Activated CD8-positive, alpha-beta memory T cell treated with anti-CD3 and anti-CD28 coated beads, Interleukin-2, amount 10 ng/mL, durations not matched to agents 7 days and 5 days (primary cell): Measurements from ENCODE around the gene DYRK2. TPM values are rescaled to one million over a fixed set of nuclear protein-coding genes. Genes with fewer than 3 reads are reported as not detected.
"Not testable (repeated sequence)": the region's sequence is repeated elsewhere in the genome, so short reads cannot be mapped to it uniquely, and the experiment has no call there.

Source experiments
- ATAC-seq: fragments of 150-1000 bp; cut with Tn5 transposase; one replicate; pipeline ENCODE4 v1.10.0; 2021; ENCODE audit warnings: moderate library complexity
- CTCF ChIA-PET: fragments of 350-600 bp; sonication (Branson Sonifier 250); formaldehyde crosslinking; loops from one replicate; lab custom pipeline; 2021; ENCODE audit warnings: antibody characterized with exemption; lab: Charles Lee
- DNase-seq: peaks from one replicate; pipeline ENCODE4 v3.0.0-alpha.2; 2020
- H3K27ac Mint-ChIP-seq: one replicate; pipeline ENCODE4 v1.8.0; 2021; ENCODE audit warnings: mild to moderate bottlenecking, mixed read lengths
- H3K27me3 Mint-ChIP-seq: one replicate; pipeline ENCODE4 v1.8.0; 2021; ENCODE audit warnings: mixed read lengths
- H3K36me3 Mint-ChIP-seq: one replicate; pipeline ENCODE4 v1.8.0; 2021; ENCODE audit warnings: mild to moderate bottlenecking, mixed read lengths
- H3K4me1 Mint-ChIP-seq: one replicate; pipeline ENCODE4 v1.8.0; 2021; ENCODE audit warnings: mixed read lengths
- H3K4me3 Mint-ChIP-seq: one replicate; pipeline ENCODE4 v1.8.0; 2021; ENCODE audit warnings: mild to moderate bottlenecking, moderate library complexity, mixed read lengths
- H3K9me3 Mint-ChIP-seq: one replicate; pipeline ENCODE4 v1.8.0; 2022; ENCODE audit warnings: low read depth, mixed read lengths
- total RNA-seq, 2 experiments: library from RNA; stranded (reverse); gene quantifications; one replicate each; pipeline ENCODE4 v1.2.3, GENCODE V29; 2021

Gene DYRK2
- total RNA-seq, 2 experiments from 2014 or later = 27.7 to 46.6 TPM

DNA sequence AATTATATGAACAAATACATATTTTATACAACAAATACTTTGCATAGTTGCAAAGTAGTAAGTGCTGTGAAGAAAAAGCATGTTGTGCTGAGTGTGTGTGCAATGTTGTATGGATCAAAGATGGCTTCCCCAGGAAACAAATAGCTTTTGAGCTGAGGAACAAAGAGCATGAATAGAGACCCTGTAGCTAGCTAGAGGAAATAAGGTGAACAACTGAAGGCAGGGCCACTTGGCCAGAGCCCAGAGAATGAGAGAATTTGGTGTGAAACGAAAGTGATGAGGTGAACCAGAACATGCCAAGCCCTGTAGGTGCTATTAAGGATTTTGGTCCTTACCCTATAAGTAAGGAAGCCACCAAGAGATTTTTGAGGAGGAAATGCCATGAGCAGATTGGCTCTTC lies 17.1 kb downstream of the DYRK2 start:
- no peaks in the 10 kb centered on the region for H3K27me3 Mint-ChIP-seq
- DNase-seq (no peak), ATAC-seq (no peak)
- peaks cover 27% of the 10 kb centered on the region for H3K4me1 Mint-ChIP-seq
- H3K27ac Mint-ChIP-seq = no peak overlapping the region
- H3K9me3 Mint-ChIP-seq = no peaks in the 10 kb centered on the region
- H3K36me3 Mint-ChIP-seq = peaks cover 25% of the 10 kb centered on the region
- CTCF ChIA-PET = no interaction called here
- no peak overlapping the region for H3K4me3 Mint-ChIP-seq

DNA sequence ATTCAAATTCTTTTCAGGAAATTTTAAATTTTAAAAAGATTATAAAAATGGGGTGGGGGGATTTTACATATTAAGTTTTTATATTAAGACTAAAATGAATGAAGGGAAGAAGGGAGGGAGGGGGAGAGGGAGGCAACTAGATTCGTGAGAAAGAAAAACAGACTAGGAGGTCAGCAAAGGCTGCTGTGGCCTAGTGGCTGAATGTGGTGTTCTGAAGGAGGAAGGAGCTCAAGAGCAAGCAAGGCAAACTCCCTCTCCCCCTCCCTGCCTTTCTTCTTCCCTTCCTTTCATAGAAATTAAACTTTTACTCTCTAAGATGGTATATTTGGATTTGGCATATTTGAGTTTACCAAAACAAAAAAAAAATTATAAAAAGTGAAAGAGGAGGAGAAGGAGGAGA lies 18.1 kb downstream of the DYRK2 start:
- ATAC-seq = no peak
- no peaks in the 10 kb centered on the region for H3K9me3 Mint-ChIP-seq
- no peak overlapping the region for H3K27ac Mint-ChIP-seq
- no peak overlapping the region for H3K4me3 Mint-ChIP-seq
- CTCF ChIA-PET = interaction anchor here (1.0 kb wide), 1 partner anchor 276 kb away, joined by 3 read pairs; no protein-coding TSS in a partner anchor
- H3K4me1 Mint-ChIP-seq = peaks cover 19% of the 10 kb centered on the region
- peaks cover 19% of the 10 kb centered on the region for H3K36me3 Mint-ChIP-seq
- DNase-seq = no peak
- H3K27me3 Mint-ChIP-seq = no peaks in the 10 kb centered on the region

DNA sequence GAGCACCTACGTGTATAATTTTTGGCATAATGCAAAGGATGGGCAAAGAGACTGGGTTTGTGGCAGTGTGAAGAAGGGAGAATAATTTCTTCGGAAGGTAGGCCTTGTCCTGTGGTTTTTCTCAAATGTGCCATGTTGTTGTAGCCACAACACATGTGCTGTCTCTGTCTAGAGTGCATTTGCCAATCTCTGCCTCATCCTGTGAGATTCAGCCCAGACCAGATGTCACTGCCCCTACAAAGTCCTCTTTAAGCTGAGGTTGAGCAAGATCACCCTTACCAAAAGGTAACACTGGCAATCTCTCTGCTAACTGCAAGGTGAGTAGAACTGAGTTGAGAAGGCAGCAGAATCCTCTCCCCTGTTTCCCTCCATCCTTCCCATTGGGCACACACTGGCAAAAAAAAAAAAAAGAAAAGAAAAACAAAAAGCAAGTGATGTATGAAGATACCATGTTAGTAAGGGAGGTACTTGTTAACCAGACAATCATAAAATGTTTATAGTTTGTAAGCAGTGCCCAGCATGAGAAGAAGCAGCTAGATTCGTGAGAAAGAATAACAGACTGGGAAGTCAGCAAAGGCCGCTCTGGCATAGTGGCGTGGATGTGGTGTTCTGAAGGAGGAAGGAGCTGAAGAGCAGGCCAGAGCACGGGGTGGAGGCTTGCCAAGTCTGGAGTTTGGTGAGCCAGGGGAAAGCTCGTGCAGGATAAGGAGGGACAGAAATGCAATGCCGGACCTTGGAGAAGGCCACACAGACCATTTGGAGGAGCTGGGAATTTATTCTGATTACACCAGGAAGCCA lies 18.9 kb downstream of the DYRK2 start:
- CTCF ChIA-PET = interaction anchor here (1.0 kb wide), 1 partner anchor 276 kb away, joined by 3 read pairs; no protein-coding TSS in a partner anchor
- Mint-ChIP-seq H3K36me3 (peaks cover 17% of the 10 kb centered on the region), H3K4me3 (no peak overlapping the region), H3K9me3 (no peaks in the 10 kb centered on the region), H3K27me3 (no peaks in the 10 kb centered on the region), H3K27ac (no peak overlapping the region), H3K4me1 (peaks cover 17% of the 10 kb centered on the region)
- ATAC-seq (no peak), DNase-seq (no peak)

DNA sequence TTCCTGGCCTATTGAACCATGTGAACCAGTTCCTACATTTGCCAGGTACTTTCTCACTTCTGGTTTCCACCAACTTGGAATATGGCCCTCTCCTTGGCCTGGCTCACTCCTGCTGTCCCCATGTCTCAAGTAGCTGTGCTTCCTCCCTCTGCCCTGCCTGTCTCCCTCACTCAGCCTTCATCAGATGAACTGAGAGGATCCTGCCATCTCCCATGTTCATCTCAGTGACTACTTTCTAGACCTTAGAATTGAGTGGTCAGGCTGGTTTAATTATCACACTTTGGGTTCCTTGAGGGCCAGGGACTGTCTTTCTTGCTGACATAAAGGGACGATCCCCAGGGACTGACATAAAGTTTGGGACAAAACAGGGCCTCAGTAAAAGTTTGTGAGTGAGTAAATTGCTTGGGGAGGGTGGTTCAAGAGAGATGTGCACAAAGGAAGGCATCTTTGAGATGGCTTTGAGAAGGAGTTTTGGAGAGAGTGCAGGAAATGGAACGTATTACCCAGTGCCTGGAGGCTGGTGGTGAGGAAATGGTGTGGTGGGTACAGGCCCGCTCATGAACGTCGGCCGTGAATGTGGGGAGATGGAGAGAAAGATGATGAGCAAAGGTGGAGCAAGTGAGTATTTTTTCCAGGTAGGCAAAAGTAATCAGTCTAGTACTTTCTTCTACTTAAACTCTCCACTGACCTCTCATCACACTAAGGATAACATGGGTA lies 20.8 kb downstream of the DYRK2 start:
- peaks cover 17% of the 10 kb centered on the region for H3K4me1 Mint-ChIP-seq
- H3K27ac Mint-ChIP-seq = no peak overlapping the region

DNA sequence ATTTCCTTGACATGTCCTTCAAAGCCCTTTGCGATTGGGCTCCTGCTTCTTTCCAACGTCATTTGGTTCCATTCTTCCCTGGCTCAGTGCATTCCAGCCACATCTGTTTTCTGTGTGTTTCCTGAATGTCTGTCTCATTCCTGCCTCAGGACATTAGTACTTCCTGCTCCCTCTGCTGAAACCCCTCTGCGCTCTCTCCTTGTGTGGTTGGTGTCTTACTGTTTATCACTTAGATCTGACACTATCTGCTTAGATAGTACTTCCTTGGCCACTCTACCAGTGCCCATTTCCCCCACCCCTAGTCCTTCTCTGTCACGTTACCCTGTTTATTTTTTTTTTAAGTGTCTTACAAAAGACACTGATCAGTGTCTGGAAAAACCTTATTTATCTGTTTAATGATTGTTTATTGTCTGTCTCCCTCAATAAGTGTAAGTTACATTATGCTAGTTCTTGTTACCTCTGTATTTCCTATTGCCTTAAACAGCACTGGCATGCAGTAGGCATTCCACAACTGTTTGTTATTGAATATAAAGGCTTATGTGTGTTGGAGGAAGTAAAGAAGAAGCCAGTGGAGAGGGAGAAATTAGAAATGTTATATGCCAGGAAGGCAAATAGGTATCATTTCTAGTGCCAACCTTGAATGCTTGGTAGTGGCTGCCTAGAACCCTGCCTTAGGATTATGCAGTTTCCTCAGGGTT lies 21.5 kb downstream of the DYRK2 start:
- Mint-ChIP-seq H3K36me3 (peaks cover 18% of the 10 kb centered on the region), H3K9me3 (peaks cover 7% of the 10 kb centered on the region), H3K27ac (no peak overlapping the region), H3K27me3 (no peaks in the 10 kb centered on the region), H3K4me1 (peaks cover 17% of the 10 kb centered on the region), H3K4me3 (no peak overlapping the region)
- ATAC-seq (no peak), DNase-seq (no peak)
- CTCF ChIA-PET = no interaction called here

More for the DNA sequence above, 20.8 kb downstream of the DYRK2 start:
- DNase-seq = no peak
- Mint-ChIP-seq H3K36me3 (peaks cover 18% of the 10 kb centered on the region), H3K9me3 (peaks cover 7% of the 10 kb centered on the region), H3K4me3 (no peak overlapping the region), H3K27me3 (no peaks in the 10 kb centered on the region)
- ATAC-seq = no peak
- CTCF ChIA-PET = no interaction called here

DNA sequence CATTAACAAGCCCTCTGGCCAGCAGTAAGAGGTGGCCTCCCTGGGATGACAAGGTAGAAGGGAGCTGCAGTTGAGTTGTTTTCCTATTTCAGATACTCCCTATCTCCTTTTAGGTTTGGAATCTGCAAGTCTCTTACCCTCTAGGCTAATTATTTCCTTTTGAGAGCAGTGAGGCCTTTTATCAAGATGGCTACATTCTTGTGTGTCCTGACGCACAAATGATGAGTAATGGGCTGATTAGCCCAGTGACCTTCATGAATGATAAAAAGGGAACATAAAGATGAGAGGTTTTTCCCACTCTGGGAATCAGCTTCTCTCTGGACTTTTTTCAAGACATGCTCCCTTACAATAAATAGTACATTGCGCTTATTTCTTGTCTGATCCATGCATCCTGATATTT lies 22.9 kb downstream of the DYRK2 start:
- H3K27me3 Mint-ChIP-seq = no peaks in the 10 kb centered on the region
- peaks cover 16% of the 10 kb centered on the region for H3K36me3 Mint-ChIP-seq
- no peak for DNase-seq
- H3K4me3 Mint-ChIP-seq = no peak overlapping the region
- no peak for ATAC-seq
- CTCF ChIA-PET = no interaction called here
- no peak overlapping the region for H3K27ac Mint-ChIP-seq
- peaks cover 10% of the 10 kb centered on the region for H3K4me1 Mint-ChIP-seq
- H3K9me3 Mint-ChIP-seq = peaks cover 7% of the 10 kb centered on the region

DNA sequence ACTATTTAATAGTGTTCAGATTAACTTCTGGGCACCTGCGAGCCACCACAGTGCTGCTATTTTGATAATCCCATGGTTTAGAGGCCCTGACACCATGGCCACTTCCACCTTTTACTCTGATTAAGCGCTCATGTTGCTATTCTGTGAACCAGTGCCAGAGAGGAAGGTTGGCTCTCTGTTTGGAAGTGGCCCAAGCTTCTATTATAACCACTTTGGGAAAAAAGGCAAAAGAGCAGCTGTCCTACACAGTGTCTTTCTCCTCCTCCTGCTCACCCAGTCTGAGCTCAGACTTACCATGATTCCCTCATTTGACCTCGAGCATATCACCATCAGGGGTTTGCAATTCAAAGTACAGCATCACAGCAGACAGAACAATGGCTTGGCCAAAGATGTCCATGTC lies 23.3 kb downstream of the DYRK2 start:
- Mint-ChIP-seq H3K4me1 (peaks cover 10% of the 10 kb centered on the region), H3K27ac (no peak overlapping the region), H3K4me3 (no peak overlapping the region), H3K27me3 (no peaks in the 10 kb centered on the region), H3K9me3 (peaks cover 7% of the 10 kb centered on the region), H3K36me3 (peaks cover 16% of the 10 kb centered on the region)
- DNase-seq (no peak), ATAC-seq (no peak)
- CTCF ChIA-PET = no interaction called here

DNA sequence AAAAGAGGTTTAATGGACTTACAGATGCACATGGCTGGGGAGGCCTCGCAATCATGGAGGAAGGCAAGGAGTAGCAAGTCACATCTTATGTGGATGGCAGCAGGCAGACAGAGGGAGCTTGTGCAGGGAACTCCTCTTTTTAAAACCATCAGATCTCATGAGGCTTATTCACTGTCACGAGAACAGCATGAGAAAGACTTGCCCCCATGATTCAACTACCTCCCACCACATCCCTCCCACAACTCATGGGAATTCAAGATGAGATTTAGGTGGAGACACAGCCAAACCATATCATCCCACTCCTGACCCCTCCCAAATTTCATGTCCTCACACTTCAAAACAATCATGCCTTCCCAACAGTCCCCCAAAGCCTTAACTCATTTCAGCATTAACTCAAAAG lies 24.0 kb downstream of the DYRK2 start:
- CTCF ChIA-PET, H3K4me1 Mint-ChIP-seq, DNase-seq, H3K27ac Mint-ChIP-seq, ATAC-seq, H3K9me3 Mint-ChIP-seq, H3K4me3 Mint-ChIP-seq, H3K27me3 Mint-ChIP-seq: not testable (repeated sequence)
- peaks cover 12% of the 10 kb centered on the region for H3K36me3 Mint-ChIP-seq

DNA sequence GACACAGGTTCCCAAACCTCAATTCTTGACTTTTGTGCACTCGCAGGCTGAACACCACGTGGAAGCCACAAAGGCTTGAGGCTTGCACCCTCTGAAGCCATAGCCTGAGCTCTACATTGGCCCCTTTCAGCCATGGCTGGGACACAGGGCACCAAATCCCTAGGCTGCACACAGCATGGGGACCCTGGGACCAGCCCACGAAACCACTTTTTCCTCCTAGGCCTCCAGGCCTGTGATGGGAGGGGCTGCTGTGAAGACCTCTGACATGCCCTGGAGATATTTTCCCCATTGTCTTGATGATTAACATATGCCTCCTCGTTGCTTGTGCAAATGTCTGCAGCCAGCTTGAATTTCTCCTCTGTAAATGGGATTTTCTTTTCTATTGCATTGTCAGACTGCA lies 25.0 kb downstream of the DYRK2 start:
- Mint-ChIP-seq H3K4me1 (peaks cover 11% of the 10 kb centered on the region), H3K36me3 (peaks cover 13% of the 10 kb centered on the region)
- H3K27ac Mint-ChIP-seq, H3K9me3 Mint-ChIP-seq, CTCF ChIA-PET, H3K27me3 Mint-ChIP-seq, ATAC-seq, H3K4me3 Mint-ChIP-seq, DNase-seq: not testable (repeated sequence)

DNA sequence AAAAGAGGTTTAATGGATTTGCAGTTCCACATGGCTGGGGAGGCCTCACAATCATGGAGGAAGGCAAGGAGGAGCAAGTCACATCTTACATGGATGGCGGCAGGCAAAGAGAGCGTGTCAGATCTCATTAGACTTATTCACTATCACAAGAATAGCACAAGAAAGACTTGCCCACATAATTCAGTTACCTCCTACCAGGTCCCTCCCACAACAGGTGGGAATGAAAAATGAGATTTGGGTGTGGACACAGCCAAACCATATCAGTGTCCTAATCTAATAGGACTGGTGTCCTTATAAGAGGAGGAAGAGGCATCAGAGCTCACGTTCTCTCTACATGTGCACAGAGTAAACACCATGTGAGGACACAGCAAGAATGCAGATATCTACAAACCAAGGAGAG lies 25.9 kb downstream of the DYRK2 start:
- H3K27me3 Mint-ChIP-seq = no peaks in the 10 kb centered on the region
- peaks cover 14% of the 10 kb centered on the region for H3K4me1 Mint-ChIP-seq
- peaks cover 13% of the 10 kb centered on the region for H3K36me3 Mint-ChIP-seq
- H3K9me3 Mint-ChIP-seq = peaks cover 7% of the 10 kb centered on the region
- H3K27ac Mint-ChIP-seq = no peak overlapping the region
- CTCF ChIA-PET = no interaction called here
- ATAC-seq = no peak
- H3K4me3 Mint-ChIP-seq = no peak overlapping the region
- no peak for DNase-seq

DNA sequence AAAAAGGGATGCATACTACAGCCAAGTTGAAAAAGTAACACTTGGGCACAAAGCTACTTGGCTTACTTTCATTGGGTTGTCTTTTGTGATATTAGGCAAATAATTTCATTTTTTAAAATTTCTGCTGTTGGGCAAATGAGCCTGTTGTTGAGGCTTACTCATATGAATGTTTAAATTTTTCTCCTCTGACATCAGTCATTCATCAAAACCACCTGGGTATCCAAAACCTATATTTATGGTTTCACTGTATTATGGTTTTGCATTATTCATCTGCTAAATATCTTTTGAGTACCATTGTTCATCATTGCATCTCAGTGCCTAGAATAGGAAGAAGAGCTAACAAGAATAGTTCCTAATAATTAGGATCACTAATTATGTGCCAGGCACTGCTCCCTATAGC lies 28.1 kb downstream of the DYRK2 start:
- ATAC-seq = no peak
- no peaks in the 10 kb centered on the region for H3K27me3 Mint-ChIP-seq
- no peak overlapping the region for H3K27ac Mint-ChIP-seq
- DNase-seq = no peak
- H3K9me3 Mint-ChIP-seq = peaks cover 7% of the 10 kb centered on the region
- peaks cover 7% of the 10 kb centered on the region for H3K4me1 Mint-ChIP-seq
- H3K36me3 Mint-ChIP-seq = peaks cover 15% of the 10 kb centered on the region
- H3K4me3 Mint-ChIP-seq = no peak overlapping the region
- CTCF ChIA-PET = no interaction called here

DNA sequence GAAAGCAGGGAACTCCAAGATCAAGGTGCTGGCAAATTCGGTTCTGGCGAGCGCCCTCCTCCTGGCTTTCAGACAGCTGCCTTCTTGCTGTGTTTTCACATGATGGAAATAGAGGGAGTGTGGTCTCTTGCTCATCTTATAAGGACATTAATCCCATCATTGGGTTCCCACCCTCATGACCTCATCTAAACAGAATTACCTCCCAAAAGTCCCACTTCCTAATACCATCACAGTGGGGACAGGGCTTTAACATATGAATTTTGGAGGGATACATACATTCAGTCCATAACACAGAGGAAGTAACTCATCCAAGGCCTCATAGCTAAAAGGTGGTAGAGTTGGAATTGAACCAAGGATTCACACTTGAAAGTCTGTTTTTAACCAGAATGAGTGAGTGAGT lies 28.6 kb downstream of the DYRK2 start:
- Mint-ChIP-seq H3K4me1 (peaks cover 7% of the 10 kb centered on the region), H3K9me3 (peaks cover 7% of the 10 kb centered on the region), H3K27me3 (peaks cover 2% of the 10 kb centered on the region), H3K36me3 (peaks cover 15% of the 10 kb centered on the region), H3K4me3 (no peak overlapping the region), H3K27ac (no peak overlapping the region)
- DNase-seq (no peak), ATAC-seq (no peak)
- CTCF ChIA-PET = no interaction called here

DNA sequence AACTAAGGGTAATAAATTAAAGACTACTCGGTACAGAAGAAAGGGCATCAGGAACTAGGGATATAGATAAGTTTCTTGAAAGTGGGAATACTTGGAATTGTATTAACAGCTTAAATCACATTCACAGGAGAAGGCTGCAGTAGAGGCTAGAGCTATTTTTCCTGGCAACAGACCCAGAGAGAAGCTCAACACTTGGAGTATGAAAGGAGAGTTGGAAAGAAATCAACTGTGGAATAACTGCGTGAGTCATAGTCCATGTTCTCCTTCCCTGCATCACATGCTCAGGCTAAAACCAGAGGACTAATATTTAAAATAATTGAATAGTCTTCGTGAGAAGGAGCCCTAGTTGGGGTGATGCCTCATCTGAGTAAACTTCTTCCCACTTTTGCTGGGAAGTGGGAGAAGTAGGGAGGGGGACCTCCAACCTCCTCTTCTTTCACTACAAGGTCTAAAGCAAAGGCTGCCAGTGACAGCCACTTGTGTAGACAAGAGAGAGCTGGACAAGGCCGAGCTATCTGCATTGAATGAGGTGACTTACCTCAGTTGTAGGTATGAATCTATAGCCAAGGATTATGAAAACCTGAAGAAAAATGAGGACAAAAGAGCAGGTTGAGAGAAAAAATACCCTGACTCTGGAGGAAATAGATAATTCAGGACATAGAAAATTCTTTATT lies 32.7 kb downstream of the DYRK2 start:
- Mint-ChIP-seq H3K4me3 (no peak overlapping the region), H3K9me3 (no peaks in the 10 kb centered on the region), H3K4me1 (peaks cover 7% of the 10 kb centered on the region), H3K27ac (no peak overlapping the region), H3K27me3 (peaks cover 2% of the 10 kb centered on the region), H3K36me3 (peaks cover 5% of the 10 kb centered on the region)
- ATAC-seq (no peak), DNase-seq (no peak)
- CTCF ChIA-PET = no interaction called here
